H1 (cell line): ENCODE measurements around the gene BORCS8. TPM values are rescaled to one million over a fixed set of nuclear protein-coding genes. Genes with fewer than 3 reads are reported as not detected.

Experiments
- CTCF ChIA-PET: fragments of 300-600 bp; sonication (Branson Sonifier 250); formaldehyde crosslinking; loops from one replicate; lab custom pipeline; 2021; ENCODE audit not compliant: partially characterized antibody; lab: Charles Lee
- POLR2A ChIA-PET: fragments of 300-600 bp; sonication (Branson Sonifier 250); formaldehyde crosslinking; loops from one replicate; lab custom pipeline; 2021; ENCODE audit warnings: inconsistent platforms; ENCODE audit not compliant: partially characterized antibody; lab: Charles Lee
- DNase-seq, 2 experiments: peaks; one replicate each; pipeline versions ENCODE4 v3.0.0 to v3.0.0-alpha.2; 2010 to 2022; ENCODE audit warnings: low spot score in 2 of 2, low read depth in 1 of 2, mixed read lengths in 1 of 2
- FAIRE-seq: peaks from 2 replicates; lab custom pipeline; 2011; peaks lifted over from hg19 to GRCh38; lab: Jason Lieb, UNC
- H2AFZ ChIP-seq: 2 replicates; pipeline ENCODE4 v1.8.1; 2012; ENCODE audit warnings: low read length, inconsistent platforms
- H2AK5ac ChIP-seq: 2 replicates; pipeline ENCODE4 v1.6.1; 2013; ENCODE audit warnings: low read depth, low read length
- H2BK120ac ChIP-seq: replicated peaks from 2 replicates; pipeline ENCODE3; 2013; ENCODE audit warnings: low read depth, low read length, inconsistent platforms
- H2BK12ac ChIP-seq: 2 replicates; pipeline ENCODE4 v1.6.1; 2013; ENCODE audit warnings: low read depth, low read length
- H2BK15ac ChIP-seq: 2 replicates; pipeline ENCODE4 v1.6.1; 2013; ENCODE audit warnings: low read length
- H2BK20ac ChIP-seq: 2 replicates; pipeline ENCODE4 v1.6.1; 2013; ENCODE audit warnings: low read length
- H2BK5ac ChIP-seq: 2 replicates; pipeline ENCODE4 v1.6.1; 2013; ENCODE audit warnings: low read depth, low read length
- H3K14ac ChIP-seq: 2 replicates; pipeline ENCODE4 v1.6.1; 2013; ENCODE audit warnings: inconsistent platforms; ENCODE audit not compliant: insufficient read length
- H3K18ac ChIP-seq: 2 replicates; pipeline ENCODE4 v1.6.1; 2013; ENCODE audit warnings: low read length; ENCODE audit errors: extremely low read depth
- H3K23ac ChIP-seq: 2 replicates; pipeline ENCODE4 v1.6.1; 2013; ENCODE audit warnings: inconsistent platforms; ENCODE audit not compliant: insufficient read length
- H3K23me2 ChIP-seq: 2 replicates; pipeline ENCODE4 v1.6.1; 2013; ENCODE audit warnings: low read depth, low read length
- H3K27ac ChIP-seq: 2 replicates; pipeline ENCODE4 v1.6.1; 2011; ENCODE audit warnings: low read depth, low read length, inconsistent platforms
- H3K27me3 ChIP-seq, 4 experiments: replicated peaks in 1 of 4; 1 replicate in 1 of 4; 2 replicates in 3 of 4; pipeline versions ENCODE4 v1.6.1 to v1.8.1; 2011 to 2013; ENCODE audit warnings: low read length in 3 of 4, mild to moderate bottlenecking in 3 of 4, inconsistent platforms in 2 of 4, mixed read lengths in 2 of 4, moderate library complexity in 1 of 4; ENCODE audit not compliant: control insufficient read depth in 3 of 4, insufficient read depth in 3 of 4; ENCODE audit errors: extremely low read depth in 1 of 4
- H3K36me3 ChIP-seq, 4 experiments: 2 replicates each; pipeline versions ENCODE4 v1.6.1 to v1.8.1; 2011 to 2013; ENCODE audit warnings: mild to moderate bottlenecking in 4 of 4, low read length in 3 of 4, moderate library complexity in 2 of 4, control low read depth in 1 of 4, inconsistent platforms in 1 of 4; ENCODE audit not compliant: insufficient read depth in 4 of 4, control insufficient read depth in 2 of 4
- H3K4ac ChIP-seq: replicated peaks from 2 replicates; pipeline ENCODE3; 2013; ENCODE audit warnings: low read length, low read depth, mixed read lengths, inconsistent platforms; ENCODE audit not compliant: insufficient read length
- H3K4me1 ChIP-seq, 4 experiments: replicated peaks in 1 of 4; 1 replicate in 1 of 4; 2 replicates in 3 of 4; pipeline versions ENCODE4 v1.6.1 to v1.8.1; 2011 to 2013; ENCODE audit warnings: low read length in 3 of 4, inconsistent platforms in 2 of 4, mixed read lengths in 1 of 4; ENCODE audit not compliant: insufficient read depth in 4 of 4, control insufficient read depth in 3 of 4
- H3K4me2 ChIP-seq, 2 experiments: 2 replicates each; pipeline versions ENCODE4 v1.6.1 to v1.8.1; 2011 to 2013; ENCODE audit warnings: low read depth in 2 of 2, low read length in 2 of 2, control low read depth in 1 of 2, inconsistent platforms in 1 of 2, mild to moderate bottlenecking in 1 of 2; ENCODE audit not compliant: insufficient read depth in 1 of 2
- H3K4me3 ChIP-seq, 4 experiments: fragments of 200-600, 300-600 bp in 1 of 4; sonication (generic), shearing (Covaris generic), sonication (Bioruptor Twin) in 1 of 4; 2 replicates each; pipeline versions ENCODE4 v1.5.1 to v1.8.1; 2011 to 2016; ENCODE audit warnings: low read length in 4 of 4, low read depth in 3 of 4, control low read depth in 2 of 4, inconsistent platforms in 2 of 4, mild to moderate bottlenecking in 2 of 4, mixed read lengths in 1 of 4, moderate library complexity in 1 of 4; ENCODE audit not compliant: insufficient read depth in 2 of 4; ENCODE audit errors: extremely low read depth in 1 of 4
- H3K56ac ChIP-seq: replicated peaks from 2 replicates; pipeline ENCODE3; 2013; ENCODE audit warnings: low read depth, mild to moderate bottlenecking, mixed read lengths, low read length, inconsistent platforms; ENCODE audit not compliant: insufficient read length
- H3K79me1 ChIP-seq: 2 replicates; pipeline ENCODE4 v1.6.1; 2013; ENCODE audit warnings: low read depth, low read length, control low read depth
- H3K79me2 ChIP-seq, 2 experiments: 2 replicates each; pipeline versions ENCODE4 v1.6.1 to v1.8.1; 2012 to 2013; ENCODE audit warnings: low read length in 2 of 2, mild to moderate bottlenecking in 2 of 2, inconsistent platforms in 1 of 2; ENCODE audit not compliant: insufficient read depth in 2 of 2, control insufficient read depth in 1 of 2
- H3K9ac ChIP-seq, 4 experiments: replicated peaks in 1 of 4; 1 replicate in 1 of 4; 2 replicates in 3 of 4; pipeline versions ENCODE4 v1.6.1 to v1.8.1; 2011 to 2013; ENCODE audit warnings: low read depth in 3 of 4, low read length in 3 of 4, control low read depth in 2 of 4, mild to moderate bottlenecking in 2 of 4, moderate library complexity in 2 of 4, inconsistent platforms in 1 of 4; ENCODE audit errors: extremely low read depth in 1 of 4
- H3K9me3 ChIP-seq, 2 experiments: 2 replicates each; pipeline versions ENCODE4 v1.6.1 to v1.8.1; 2012 to 2013; ENCODE audit warnings: mild to moderate bottlenecking in 2 of 2, moderate library complexity in 2 of 2, control low read depth in 1 of 2, inconsistent platforms in 1 of 2, low read depth in 1 of 2, low read length in 1 of 2, mixed read lengths in 1 of 2; ENCODE audit not compliant: insufficient read depth in 2 of 2
- H4K20me1 ChIP-seq, 2 experiments: replicated peaks in 1 of 2; 2 replicates each; pipeline versions ENCODE3 to v1.8.1; 2011 to 2013; ENCODE audit warnings: inconsistent platforms in 2 of 2, low read length in 2 of 2, mild to moderate bottlenecking in 1 of 2; ENCODE audit not compliant: insufficient read depth in 2 of 2, control insufficient read depth in 1 of 2
- H4K5ac ChIP-seq: 2 replicates; pipeline ENCODE4 v1.6.1; 2013; ENCODE audit warnings: low read length, low read depth, mixed read lengths, inconsistent platforms; ENCODE audit not compliant: insufficient read length
- H4K8ac ChIP-seq: 2 replicates; pipeline ENCODE4 v1.8.0; 2013; ENCODE audit warnings: mild to moderate bottlenecking, moderate library complexity, low read length, inconsistent platforms; ENCODE audit not compliant: insufficient read depth; ENCODE audit errors: extremely low read depth
- H4K91ac ChIP-seq: replicated peaks from 2 replicates; pipeline ENCODE3; 2013; ENCODE audit warnings: low read length, mixed read lengths, inconsistent platforms; ENCODE audit not compliant: insufficient read length
- CTCF ChIP-seq, 3 experiments: IDR thresholded peaks; 1 replicate in 2 of 3; 2 replicates in 1 of 3; pipeline versions ENCODE4 v1.5.1 to v1.6.1; 2011; ENCODE audit warnings: low read length in 3 of 3, mild to moderate bottlenecking in 3 of 3, inconsistent platforms in 2 of 3, low read depth in 1 of 3, moderate library complexity in 1 of 3; ENCODE audit not compliant: insufficient read depth in 1 of 3; ENCODE audit errors: control extremely low read depth in 1 of 3
- EZH2 ChIP-seq: fragments of 200-600 bp; sonication (generic); IDR thresholded peaks from 2 replicates; pipeline ENCODE4 v1.7.1; 2012; ENCODE audit warnings: low read depth, mild to moderate bottlenecking, moderate library complexity, low read length, inconsistent platforms; ENCODE audit not compliant: severe bottlenecking
- HDAC2 ChIP-seq, 2 experiments: fragments of 300-600 bp in 1 of 2; sonication (generic) in 1 of 2; IDR thresholded peaks; 2 replicates each; pipeline ENCODE4 v1.6.1; 2011 to 2012; ENCODE audit warnings: low read depth in 2 of 2, low read length in 2 of 2, mild to moderate bottlenecking in 2 of 2, moderate library complexity in 2 of 2, borderline replicate concordance in 1 of 2, inconsistent platforms in 1 of 2
- NRF1 ChIP-seq: IDR thresholded peaks from 2 replicates; pipeline ENCODE4 v1.6.1; 2011; ENCODE audit warnings: mild to moderate bottlenecking, low read depth, low read length, improper control_type of control experiment
- POLR2AphosphoS5 ChIP-seq: IDR thresholded peaks from 2 replicates; pipeline ENCODE4 v1.6.1; 2011; ENCODE audit warnings: low read depth, low read length
- RAD21 ChIP-seq, 2 experiments: IDR thresholded peaks in 1 of 2; conservative IDR thresholded peaks in 1 of 2; 2 replicates each; pipeline ENCODE4 v1.6.1; 2011; ENCODE audit warnings: low read depth in 2 of 2, low read length in 2 of 2, improper control_type of control experiment in 1 of 2, inconsistent platforms in 1 of 2, mild to moderate bottlenecking in 1 of 2, moderate library complexity in 1 of 2
- RXRA ChIP-seq: IDR thresholded peaks from 2 replicates; pipeline ENCODE4 v1.6.1; 2011; ENCODE audit warnings: low read depth, mild to moderate bottlenecking, low read length, moderate library complexity; ENCODE audit not compliant: insufficient read depth
- USF2 ChIP-seq: IDR thresholded peaks from 2 replicates; pipeline ENCODE4 v1.6.1; 2011; ENCODE audit warnings: low read length, improper control_type of control experiment
- WGBS, 2 experiments: shearing (Covaris generic) in 1 of 2; methylation state at CpG; one replicate each; pipeline versions ENCODE4 v1.1.6 to v1.1.7; 2013 to 2015; ENCODE audit warnings: low lambda C conversion rate in 2 of 2, mixed read lengths in 2 of 2, inconsistent platforms in 1 of 2, low coverage in 1 of 2, missing lambda C conversion rate in 1 of 2; ENCODE audit not compliant: insufficient replicate concordance in 2 of 2, insufficient coverage in 1 of 2, insufficient read length in 1 of 2; ENCODE audit errors: extremely low coverage in 1 of 2, missing lambda C conversion rate in 1 of 2; 5-methylcytosine and 5-hydroxymethylcytosine counted together
- polyA plus RNA-seq, 7 experiments: library from polyadenylated mRNA; depleted of rRNA in 3 of 7; stranded (reverse) in 5 of 7; unstranded in 2 of 7; fragments of >200 nt in 5 of 7; fragments of 200-250 nt in 2 of 7; gene quantifications; 1 replicate in 5 of 7; 2 replicates in 1 of 7; 4 replicates in 1 of 7; pipeline versions ENCODE4 v1.2.1 to v1.2.3, GENCODE V29; 2011 to 2013; ENCODE audit warnings: missing spikeins in 2 of 7, mixed read lengths in 2 of 7
- total RNA-seq: library from RNA; stranded (reverse); fragmentation: NEBNext Ultra II Directional; extraction: Animal tissue kit (Norgen Biotek cat#: 25700); gene quantifications from 2 replicates; pipeline ENCODE4 v1.2.1, GENCODE V29; 2021

BORCS8 gene
- total and polyA plus RNA-seq, 2 of the 8 experiments (the other 6 are each of a cell fraction or from before 2014, with no cell fraction given): 15.0 to 15.9 TPM

- Histone ChIP-seq H2AFZ (no peak overlapping the region), H3K9ac (no peak overlapping the region), H3K23me2 (peaks cover 11% of the 10 kb centered on the region), H2AK5ac (no peak overlapping the region), H3K14ac (no peak overlapping the region), H2BK120ac (no peak overlapping the region), H3K36me3 (peaks cover 0 to 10% (median 0%) of the 10 kb centered on the region in 4 experiments; a peak in 2 of 8 replicates), H2BK12ac (no peak overlapping the region), H3K79me1 (no peaks in the 10 kb centered on the region; the same call in 1 of the 2 replicates), H3K4me1 (peaks cover 0 to 6% (median 0%) of the 10 kb centered on the region in 4 experiments; a peak in 2 of 7 replicates), H2BK5ac (no peak overlapping the region), H3K27ac (no peak overlapping the region), H3K18ac (no peak overlapping the region), H3K27me3 (peaks cover 0 to 36% (median 34%) of the 10 kb centered on the region in 4 experiments; a peak in 6 of 7 replicates), H3K4ac (no peak overlapping the region), H4K8ac (no peak overlapping the region), H2BK20ac (no peak overlapping the region), H4K20me1 (peaks cover 2 to 13% of the 10 kb centered on the region in 2 experiments), H3K4me2 (no peak overlapping the region), H3K79me2 (no peaks in the 10 kb centered on the region), H3K23ac (no peak overlapping the region), H3K56ac (no peak overlapping the region), H3K9me3 (no peaks in the 10 kb centered on the region), H4K5ac (no peak overlapping the region), H4K91ac (no peak overlapping the region), H3K4me3 (no peak overlapping the region), H2BK15ac (no peak overlapping the region)
- FAIRE-seq (no peak), DNase-seq (no peak)
- ChIA-PET CTCF (interaction anchor here (1.0 to 1.8 kb wide), 5 partner anchors 10 to 30 kb away, joined by 3 to 6 read pairs (median 3); no protein-coding TSS in a partner anchor), POLR2A (interaction anchor here (1.0 to 5.9 kb wide), 4 partner anchors 10 to 20 kb away, joined by 3 to 45 read pairs (median 24); partner anchors contain the start of genes BORCS8, NCAN and RFXANK)
- WGBS, 2 experiments: 74% methylated on average over 13 of the region's 13 CpGs; no CpG with 5 or more reads in 1 of the 2 experiments
- TF ChIP-seq HDAC2 (IDR thresholded peaks at IDR 0.05; ENCODE audit: borderline replicate concordance in 1 of 2, low read depth in 2 of 2, low read length in 2 of 2): no peak
- TF ChIP-seq EZH2: no peak
- peak; percentile 33 to 46; a peak in 3 of 4 replicates for TF ChIP-seq RAD21 (IDR thresholded peaks at IDR 0.05 in 1 of 2, conservative IDR thresholded peaks at IDR 0.05 in 1 of 2; ENCODE audit: low read depth in 2 of 2, low read length in 2 of 2)
- TF ChIP-seq NRF1: no peak
- TF ChIP-seq USF2: no peak
- TF ChIP-seq CTCF (IDR thresholded peaks at IDR 0.05; ENCODE audit: control extremely low read depth in 1 of 3, insufficient read depth in 1 of 3, low read depth in 1 of 3, low read length in 3 of 3): peak in 2 of 3 experiments; percentile 40 to 43; a peak in 3 of 4 replicates
- TF ChIP-seq RXRA: peak; percentile 73; the same call in 1 of the 2 replicates
- TF ChIP-seq POLR2AphosphoS5: peak; percentile 94
These were observed 12.2 kb upstream of the BORCS8 start for GRCh38 chr19:19204181-19204580.
